Measurements from ENCODE around the gene REV1.
"Not testable (repeated sequence)": the region's sequence is repeated elsewhere in the genome, so short reads cannot be mapped to it uniquely, and the experiment has no call there.

REV1 gene

GRCh38 chr2:99485824-99486223, 4.0 kb downstream of the REV1 start:
- no peak for DNase-seq (ENCODE audit: low spot score)

- no peak for DNase-seq (ENCODE audit: low spot score)
Measured at GRCh38 chr2:99485411-99485810, 4.4 kb downstream of the REV1 start.

- no peak for DNase-seq (ENCODE audit: low spot score)
Measured at GRCh38 chr2:99484205-99484604, 5.6 kb downstream of the REV1 start.

- DNase-seq (ENCODE audit: low spot score): no peak
Measured at GRCh38 chr2:99481941-99482340, 7.9 kb downstream of the REV1 start.

GRCh38 chr2:99481527-99481926, 8.3 kb downstream of the REV1 start:
- no peak for DNase-seq (ENCODE audit: low spot score)

- no peak for DNase-seq (ENCODE audit: low spot score)
Measured at GRCh38 chr2:99480390-99480789, 9.4 kb downstream of the REV1 start.

GRCh38 chr2:99478632-99479031, 11.2 kb downstream of the REV1 start:
- DNase-seq (ENCODE audit: low spot score): no peak

GRCh38 chr2:99477054-99477453, 12.8 kb downstream of the REV1 start:
- DNase-seq (ENCODE audit: low spot score): no peak

- no peak for DNase-seq (ENCODE audit: low spot score)
Measured at GRCh38 chr2:99476629-99477028, 13.2 kb downstream of the REV1 start.

- not testable (repeated sequence) for DNase-seq (ENCODE audit: low spot score)
Measured at GRCh38 chr2:99475095-99475494, 14.7 kb downstream of the REV1 start.

- DNase-seq (ENCODE audit: low spot score): no peak
Measured at GRCh38 chr2:99473518-99474083, 16.2 kb downstream of the REV1 start.

- no peak for DNase-seq (ENCODE audit: low spot score)
Measured at GRCh38 chr2:99472600-99472960, 17.2 kb downstream of the REV1 start.

- DNase-seq (ENCODE audit: low spot score): no peak
Measured at GRCh38 chr2:99471654-99472599, 17.9 kb downstream of the REV1 start.

- no peak for DNase-seq (ENCODE audit: low spot score)
Measured at GRCh38 chr2:99470957-99471356, 18.9 kb downstream of the REV1 start.

GRCh38 chr2:99470459-99470858, 19.4 kb downstream of the REV1 start:
- DNase-seq (ENCODE audit: low spot score): not testable (repeated sequence)

GRCh38 chr2:99469394-99469793, 20.4 kb downstream of the REV1 start:
- no peak for DNase-seq (ENCODE audit: low spot score)

- no peak for DNase-seq (ENCODE audit: low spot score)
Measured at GRCh38 chr2:99468155-99468554, 21.7 kb downstream of the REV1 start.

GRCh38 chr2:99467390-99467789, 22.4 kb downstream of the REV1 start:
- no peak for DNase-seq (ENCODE audit: low spot score)

- no peak for DNase-seq (ENCODE audit: low spot score)
Measured at GRCh38 chr2:99461828-99462483, 27.9 kb downstream of the REV1 start.

GRCh38 chr2:99458529-99458928, 31.3 kb downstream of the REV1 start:
- DNase-seq (ENCODE audit: low spot score): no peak

GRCh38 chr2:99451686-99452085, 38.1 kb downstream of the REV1 start:
- DNase-seq (ENCODE audit: low spot score): no peak

GRCh38 chr2:99451280-99451679, 38.5 kb downstream of the REV1 start:
- no peak for DNase-seq (ENCODE audit: low spot score)

- peak; percentile 30 for DNase-seq (ENCODE audit: low spot score)
Measured at GRCh38 chr2:99450199-99450598, 39.6 kb downstream of the REV1 start.
